Lung microvascular endothelial cell (primary cell): ENCODE measurements around the gene TF. TPM values are rescaled to one million over a fixed set of nuclear protein-coding genes. Genes with fewer than 3 reads are reported as not detected.
"Not testable (repeated sequence)": the region's sequence is repeated elsewhere in the genome, so short reads cannot be mapped to it uniquely, and the experiment has no call there.

Experiments
- DNase-seq, 2 donors: peaks; one replicate each; pipeline versions ENCODE4 v3.0.0 to v3.0.0-alpha.2; 2010; ENCODE audit warnings: low read depth in 2 of 2
- total RNA-seq: library from RNA; depleted of rRNA; stranded (reverse); fragments of >200 nt; gene quantifications from 2 replicates; pipeline ENCODE4 v1.2.1, GENCODE V29; 2014

TF gene
- total RNA-seq, 1 donor from 2014 or later: 0.20 TPM

GRCh38 chr3:133763797-133764683 is 17.8 kb downstream of the TF start:
- DNase-seq: no peak

- no peak for DNase-seq
Observed at GRCh38 chr3:133765256-133765655, 19.1 kb downstream of the TF start.

- no peak for DNase-seq
Observed at GRCh38 chr3:133767607-133768006, 21.4 kb downstream of the TF start.

GRCh38 chr3:133769536-133769935 is 23.3 kb downstream of the TF start:
- DNase-seq: no peak

- DNase-seq: no peak
Observed at GRCh38 chr3:133773732-133774131, 27.5 kb downstream of the TF start.

- DNase-seq: no peak
Observed at GRCh38 chr3:133775309-133775708, 29.1 kb downstream of the TF start.

GRCh38 chr3:133775835-133776234 is 29.6 kb downstream of the TF start:
- DNase-seq: no peak

- no peak for DNase-seq
Observed at GRCh38 chr3:133776794-133777438, 30.7 kb downstream of the TF start.

- DNase-seq: no peak
Observed at GRCh38 chr3:133777807-133778568, 31.8 kb downstream of the TF start.

- DNase-seq: no peak
Observed at GRCh38 chr3:133779626-133780203, 33.5 kb downstream of the TF start.

- DNase-seq: not testable (repeated sequence)
Observed at GRCh38 chr3:133780756-133781155, 34.6 kb downstream of the TF start.

GRCh38 chr3:133781570-133781969 is 35.4 kb downstream of the TF start:
- no peak for DNase-seq

GRCh38 chr3:133782454-133782853 is 36.3 kb downstream of the TF start:
- DNase-seq: no peak

- no peak for DNase-seq
Observed at GRCh38 chr3:133783762-133784161, 37.6 kb downstream of the TF start.

- DNase-seq: no peak
Observed at GRCh38 chr3:133788024-133788423, 41.8 kb downstream of the TF start.

GRCh38 chr3:133792171-133792763 is 46.1 kb downstream of the TF start:
- peak in 1 of 2 donors; percentile 5 for DNase-seq

GRCh38 chr3:133797396-133798105 is 51.4 kb downstream of the TF start:
- DNase-seq: no peak

- no peak for DNase-seq
Observed at GRCh38 chr3:133799794-133800585, 53.8 kb downstream of the TF start.

GRCh38 chr3:133803469-133803868 is 57.3 kb downstream of the TF start:
- DNase-seq: no peak

- DNase-seq: no peak
Observed at GRCh38 chr3:133804896-133805295, 58.7 kb downstream of the TF start.
